ENCODE data around the gene ROR2.

ROR2 gene

GRCh38 chr9:91972076-91972626, 22.1 kb upstream of the ROR2 start:
- no peaks in the 10 kb centered on the region for H3K27me3 ChIP-seq (ENCODE audit: insufficient read depth, low read length, poor library complexity, severe bottlenecking)
- H2AFZ ChIP-seq (ENCODE audit: low read length), result no peak overlapping the region
- no peaks in the 10 kb centered on the region for H3K9me3 ChIP-seq (ENCODE audit: insufficient read depth, low read depth, low read length)
- H3K4me2 ChIP-seq (ENCODE audit: low read depth, low read length, poor library complexity, severe bottlenecking), result no peak overlapping the region
- no peak overlapping the region for H3K4me3 ChIP-seq (ENCODE audit: low read length, poor library complexity, severe bottlenecking)
- H3K79me2 ChIP-seq (ENCODE audit: insufficient read depth, low read length), result no peaks in the 10 kb centered on the region
- TF ChIP-seq EZH2phosphoT487 (IDR thresholded peaks at IDR 0.05; ENCODE audit: borderline replicate concordance), result no peak
- H3K9ac ChIP-seq (ENCODE audit: low read depth, low read length, poor library complexity, severe bottlenecking), result no peak overlapping the region
- H3K9me2 ChIP-seq (replicated peaks; ENCODE audit: low read depth, low read length), result no peaks in the 10 kb centered on the region
- no peaks in the 10 kb centered on the region for H3K4me1 ChIP-seq (ENCODE audit: insufficient read depth, low read length, poor library complexity, severe bottlenecking)
- H3F3A ChIP-seq (ENCODE audit: low read depth), result no peaks in the 10 kb centered on the region
- no peaks in the 10 kb centered on the region for H4K20me1 ChIP-seq (ENCODE audit: insufficient read depth, low read length, poor library complexity, severe bottlenecking)
- H3K36me3 ChIP-seq (ENCODE audit: insufficient read depth, low read length), result no peaks in the 10 kb centered on the region

GRCh38 chr9:91967259-91967658, 17.2 kb upstream of the ROR2 start:
- H3K36me3 ChIP-seq (ENCODE audit: insufficient read depth, low read length), result no peaks in the 10 kb centered on the region
- no peaks in the 10 kb centered on the region for H3F3A ChIP-seq (ENCODE audit: low read depth)
- H4K20me1 ChIP-seq (ENCODE audit: insufficient read depth, low read length, poor library complexity, severe bottlenecking), result no peaks in the 10 kb centered on the region
- H3K4me3 ChIP-seq (ENCODE audit: low read length, poor library complexity, severe bottlenecking), result no peak overlapping the region
- H3K4me2 ChIP-seq (ENCODE audit: low read depth, low read length, poor library complexity, severe bottlenecking), result no peak overlapping the region
- no peaks in the 10 kb centered on the region for H3K27me3 ChIP-seq (ENCODE audit: insufficient read depth, low read length, poor library complexity, severe bottlenecking)
- TF ChIP-seq CTCF (conservative IDR thresholded peaks at IDR 0.05; ENCODE audit: low read length) (no peak), EZH2phosphoT487 (IDR thresholded peaks at IDR 0.05; ENCODE audit: borderline replicate concordance) (no peak)
- no peak overlapping the region for H3K9ac ChIP-seq (ENCODE audit: low read depth, low read length, poor library complexity, severe bottlenecking)
- no peaks in the 10 kb centered on the region for H3K9me3 ChIP-seq (ENCODE audit: insufficient read depth, low read depth, low read length)
- no peaks in the 10 kb centered on the region for H3K9me2 ChIP-seq (replicated peaks; ENCODE audit: low read depth, low read length)
- H3K4me1 ChIP-seq (ENCODE audit: insufficient read depth, low read length, poor library complexity, severe bottlenecking), result no peaks in the 10 kb centered on the region
- H3K79me2 ChIP-seq (ENCODE audit: insufficient read depth, low read length), result no peaks in the 10 kb centered on the region
- no peak overlapping the region for H2AFZ ChIP-seq (ENCODE audit: low read length)

GRCh38 chr9:91966503-91966902, 16.5 kb upstream of the ROR2 start:
- Histone ChIP-seq H3K9me3 (ENCODE audit: insufficient read depth, low read depth, low read length) (no peaks in the 10 kb centered on the region), H3K27me3 (ENCODE audit: insufficient read depth, low read length, poor library complexity, severe bottlenecking) (no peaks in the 10 kb centered on the region), H3K4me1 (ENCODE audit: insufficient read depth, low read length, poor library complexity, severe bottlenecking) (no peaks in the 10 kb centered on the region), H3K4me2 (ENCODE audit: low read depth, low read length, poor library complexity, severe bottlenecking) (no peak overlapping the region), H3K79me2 (ENCODE audit: insufficient read depth, low read length) (no peaks in the 10 kb centered on the region), H3K9ac (ENCODE audit: low read depth, low read length, poor library complexity, severe bottlenecking) (no peak overlapping the region), H3K9me2 (replicated peaks; ENCODE audit: low read depth, low read length) (no peaks in the 10 kb centered on the region), H2AFZ (ENCODE audit: low read length) (no peak overlapping the region), H3K36me3 (ENCODE audit: insufficient read depth, low read length) (no peaks in the 10 kb centered on the region), H4K20me1 (ENCODE audit: insufficient read depth, low read length, poor library complexity, severe bottlenecking) (no peaks in the 10 kb centered on the region), H3K4me3 (ENCODE audit: low read length, poor library complexity, severe bottlenecking) (no peak overlapping the region), H3F3A (ENCODE audit: low read depth) (no peaks in the 10 kb centered on the region)
- TF ChIP-seq EZH2phosphoT487 (IDR thresholded peaks at IDR 0.05; ENCODE audit: borderline replicate concordance), result no peak
- no peak for TF ChIP-seq CTCF (conservative IDR thresholded peaks at IDR 0.05; ENCODE audit: low read length)

GRCh38 chr9:91963711-91964240, 13.7 kb upstream of the ROR2 start:
- H2AFZ ChIP-seq (ENCODE audit: low read length), result no peak overlapping the region
- H3K9ac ChIP-seq (ENCODE audit: low read depth, low read length, poor library complexity, severe bottlenecking), result no peak overlapping the region
- H3K79me2 ChIP-seq (ENCODE audit: insufficient read depth, low read length), result no peaks in the 10 kb centered on the region
- H3K9me2 ChIP-seq (replicated peaks; ENCODE audit: low read depth, low read length), result no peaks in the 10 kb centered on the region
- H3K27me3 ChIP-seq (ENCODE audit: insufficient read depth, low read length, poor library complexity, severe bottlenecking), result no peaks in the 10 kb centered on the region
- H3K4me3 ChIP-seq (ENCODE audit: low read length, poor library complexity, severe bottlenecking), result no peak overlapping the region
- H3K4me2 ChIP-seq (ENCODE audit: low read depth, low read length, poor library complexity, severe bottlenecking), result no peak overlapping the region
- no peaks in the 10 kb centered on the region for H3K36me3 ChIP-seq (ENCODE audit: insufficient read depth, low read length)
- no peaks in the 10 kb centered on the region for H3F3A ChIP-seq (ENCODE audit: low read depth)
- no peaks in the 10 kb centered on the region for H4K20me1 ChIP-seq (ENCODE audit: insufficient read depth, low read length, poor library complexity, severe bottlenecking)
- TF ChIP-seq CTCF (conservative IDR thresholded peaks at IDR 0.05; ENCODE audit: low read length) (no peak), EZH2phosphoT487 (IDR thresholded peaks at IDR 0.05; ENCODE audit: borderline replicate concordance) (no peak)
- H3K4me1 ChIP-seq (ENCODE audit: insufficient read depth, low read length, poor library complexity, severe bottlenecking), result no peaks in the 10 kb centered on the region
- H3K9me3 ChIP-seq (ENCODE audit: insufficient read depth, low read depth, low read length), result no peaks in the 10 kb centered on the region
